ENCODE results near the gene GATAD2A.

GATAD2A gene

GRCh38 chr19:19491321-19492025, 86.0 kb downstream of the GATAD2A start:
- TF ChIP-seq CTCF (IDR thresholded peaks at IDR 0.05; ENCODE audit: low read length, missing control alignments): no peak
- no peak overlapping the region for H3K4me3 ChIP-seq (replicated peaks; ENCODE audit: low read depth, low read length)
- DNase-seq (ENCODE audit: low read depth): no peak

GRCh38 chr19:19492026-19492610, 86.6 kb downstream of the GATAD2A start:
- no peak for DNase-seq (ENCODE audit: low read depth)
- TF ChIP-seq CTCF (IDR thresholded peaks at IDR 0.05; ENCODE audit: low read length, missing control alignments): no peak
- H3K4me3 ChIP-seq (replicated peaks; ENCODE audit: low read depth, low read length): no peak overlapping the region

GRCh38 chr19:19493841-19494546, 88.5 kb downstream of the GATAD2A start:
- no peak for DNase-seq (ENCODE audit: low read depth)
- no peak for TF ChIP-seq CTCF (IDR thresholded peaks at IDR 0.05; ENCODE audit: low read length, missing control alignments)
- H3K4me3 ChIP-seq (replicated peaks; ENCODE audit: low read depth, low read length): no peak overlapping the region

- H3K4me3 ChIP-seq (replicated peaks; ENCODE audit: low read depth, low read length): no peak overlapping the region
- DNase-seq (ENCODE audit: low read depth): no peak
- no peak for TF ChIP-seq CTCF (IDR thresholded peaks at IDR 0.05; ENCODE audit: low read length, missing control alignments)
Observed at GRCh38 chr19:19495614-19496603, 90.4 kb downstream of the GATAD2A start.

GRCh38 chr19:19498255-19498991, 92.9 kb downstream of the GATAD2A start:
- DNase-seq (ENCODE audit: low read depth): no peak
- TF ChIP-seq CTCF (IDR thresholded peaks at IDR 0.05; ENCODE audit: low read length, missing control alignments): no peak
- H3K4me3 ChIP-seq (replicated peaks; ENCODE audit: low read depth, low read length): no peak overlapping the region

Measured in fibroblast of pulmonary artery (primary cell).